NCI-H524 (cell line): ENCODE data around the gene ZNF506.
"Not testable (repeated sequence)": the region's sequence is repeated elsewhere in the genome, so short reads cannot be mapped to it uniquely, and the experiment has no call there.

Experiments used
- DNase-seq, 2 experiments: peaks; one replicate each; lab custom pipeline; 2025; lab: John Stamatoyannopoulos, UW

ZNF506 gene

GRCh38 chr19:19821366-19821951 lies at the start of gene ZNF506:
Gene ZNF506, minus strand, starts transcription at chr19:19821750. Its CDS starts 147 bp downstream, at chr19:19821603.
- DNase-seq: peak; percentile 96 to 99

GRCh38 chr19:19870086-19870485 lies 48.5 kb upstream of the ZNF506 start:
- DNase-seq: not testable (repeated sequence)

GRCh38 chr19:19866611-19867248 lies 45.2 kb upstream of the ZNF506 start:
- no peak for DNase-seq

- peak; percentile 84 to 87 for DNase-seq
Observed at GRCh38 chr19:19865750-19866610, 44.4 kb upstream of the ZNF506 start, which contains the start of gene ZNF253. Gene ZNF253, plus strand, starts transcription at chr19:19865882. Its CDS starts 115 bp downstream, at chr19:19865997.

GRCh38 chr19:19860756-19861390 lies 39.3 kb upstream of the ZNF506 start:
- no peak for DNase-seq

GRCh38 chr19:19858751-19859150 lies 37.2 kb upstream of the ZNF506 start:
- DNase-seq: no peak

- not testable (repeated sequence) for DNase-seq
Observed at GRCh38 chr19:19851740-19852139, 30.2 kb upstream of the ZNF506 start.

GRCh38 chr19:19849056-19849455 lies 27.5 kb upstream of the ZNF506 start:
- DNase-seq: no peak

- DNase-seq: no peak
Observed at GRCh38 chr19:19847781-19848180, 26.2 kb upstream of the ZNF506 start.

- DNase-seq: no peak
Observed at GRCh38 chr19:19835560-19836038, 14.0 kb upstream of the ZNF506 start.

GRCh38 chr19:19826875-19827274 lies 5.3 kb upstream of the ZNF506 start:
- no peak for DNase-seq

GRCh38 chr19:19823916-19824315 lies 2.4 kb upstream of the ZNF506 start:
- no peak for DNase-seq

GRCh38 chr19:19821976-19822375 lies 426 bp upstream of the ZNF506 start:
- peak in 1 of 2 experiments; percentile 26 for DNase-seq

- no peak for DNase-seq
Observed at GRCh38 chr19:19820774-19821320, 703 bp downstream of the ZNF506 start.

GRCh38 chr19:19817357-19817756 lies 4.2 kb downstream of the ZNF506 start:
- DNase-seq: no peak

GRCh38 chr19:19816679-19817078 lies 4.9 kb downstream of the ZNF506 start:
- no peak for DNase-seq

GRCh38 chr19:19811999-19812398 lies 9.6 kb downstream of the ZNF506 start:
- DNase-seq: not testable (repeated sequence)

- DNase-seq: no peak
Observed at GRCh38 chr19:19805480-19805879, 16.1 kb downstream of the ZNF506 start.

GRCh38 chr19:19788015-19788414 lies 33.5 kb downstream of the ZNF506 start:
- no peak for DNase-seq

GRCh38 chr19:19785476-19785875 lies 36.1 kb downstream of the ZNF506 start:
- not testable (repeated sequence) for DNase-seq

GRCh38 chr19:19782783-19783182 lies 38.8 kb downstream of the ZNF506 start:
- DNase-seq: no peak

- peak; percentile 3 to 59 for DNase-seq
Observed at GRCh38 chr19:19781791-19782190, 39.8 kb downstream of the ZNF506 start.
